ENCODE measurements around the gene PHF21B. TPM values are rescaled to one million over a fixed set of nuclear protein-coding genes. Genes with fewer than 3 reads are reported as not detected.

PHF21B gene
- total RNA-seq, 1 donor from 2014 or later = not detected

- DNase-seq (ENCODE audit: low spot score) = peak; percentile 21
- ATAC-seq = no peak
These were observed 111.6 kb downstream of the PHF21B start for GRCh38 chr22:44898236-44898635.

- DNase-seq (ENCODE audit: low spot score) (peak; percentile 27), ATAC-seq (no peak)
These were observed 114.3 kb downstream of the PHF21B start for GRCh38 chr22:44895296-44896055.

- DNase-seq (ENCODE audit: low spot score) (peak; percentile 33), ATAC-seq (no peak)
These were observed 115.0 kb downstream of the PHF21B start for GRCh38 chr22:44894782-44895181.

- ATAC-seq = no peak
- DNase-seq (ENCODE audit: low spot score) = no peak
These were observed 115.5 kb downstream of the PHF21B start for GRCh38 chr22:44894321-44894720.

- ATAC-seq = no peak
- peak; percentile 30 for DNase-seq (ENCODE audit: low spot score)
These were observed 116.1 kb downstream of the PHF21B start for GRCh38 chr22:44893731-44894080.

GRCh38 chr22:44892803-44893730 is 116.7 kb downstream of the PHF21B start:
- ATAC-seq (no peak), DNase-seq (ENCODE audit: low spot score) (peak; percentile 30)

- peak; percentile 37 for DNase-seq (ENCODE audit: low spot score)
- no peak for ATAC-seq
These were observed 117.6 kb downstream of the PHF21B start for GRCh38 chr22:44892243-44892642.

GRCh38 chr22:44891791-44892190 is 118.0 kb downstream of the PHF21B start:
- no peak for ATAC-seq
- peak; percentile 29 for DNase-seq (ENCODE audit: low spot score)

GRCh38 chr22:44891293-44891747 is 118.5 kb downstream of the PHF21B start:
- DNase-seq (ENCODE audit: low spot score) (peak; percentile 28), ATAC-seq (no peak)

- DNase-seq (ENCODE audit: low spot score) (peak; percentile 27), ATAC-seq (no peak)
These were observed 119.2 kb downstream of the PHF21B start for GRCh38 chr22:44890416-44891292.

- ATAC-seq (no peak), DNase-seq (ENCODE audit: low spot score) (peak; percentile 26)
These were observed 120.4 kb downstream of the PHF21B start for GRCh38 chr22:44889255-44889878.

GRCh38 chr22:44888491-44889254 is 121.1 kb downstream of the PHF21B start:
- DNase-seq (ENCODE audit: low spot score) = peak; percentile 35

GRCh38 chr22:44887941-44888366 is 121.9 kb downstream of the PHF21B start:
- DNase-seq (ENCODE audit: low spot score) = peak; percentile 33
- no peak for ATAC-seq

More at GRCh38 chr22:44888491-44889254, 121.1 kb downstream of the PHF21B start:
- no peak for ATAC-seq

GRCh38 chr22:44885806-44886360 is 123.9 kb downstream of the PHF21B start:
- ATAC-seq (no peak), DNase-seq (ENCODE audit: low spot score) (peak; percentile 30)

- ATAC-seq (no peak), DNase-seq (ENCODE audit: low spot score) (peak; percentile 22)
These were observed 124.6 kb downstream of the PHF21B start for GRCh38 chr22:44884968-44885805.

- ATAC-seq = no peak
- DNase-seq (ENCODE audit: low spot score) = no peak
These were observed 125.2 kb downstream of the PHF21B start for GRCh38 chr22:44884562-44884961.

GRCh38 chr22:44883011-44883421 is 126.8 kb downstream of the PHF21B start:
- no peak for ATAC-seq
- DNase-seq (ENCODE audit: low spot score) = peak; percentile 34

GRCh38 chr22:44882226-44882905 is 127.4 kb downstream of the PHF21B start:
- ATAC-seq = no peak
- peak; percentile 28 for DNase-seq (ENCODE audit: low spot score)

Data from left lobe of liver (tissue), 2 donors.